Right atrium auricular region (tissue), 2 donors: Measurements from ENCODE around the gene DNAJC6. TPM values are rescaled to one million over a fixed set of nuclear protein-coding genes. Genes with fewer than 3 reads are reported as not detected.
"Not testable (repeated sequence)": the region's sequence is repeated elsewhere in the genome, so short reads cannot be mapped to it uniquely, and the experiment has no call there.

ENCODE experiments used
- DNase-seq: peaks from one replicate; pipeline ENCODE4 v3.0.0-alpha.2; 2019; ENCODE audit warnings: low spot score
- H3K27ac ChIP-seq, 2 donors: fragments of 200-600 bp; sonication (generic); 1 replicate in 1 of 2; 2 replicates in 1 of 2; pipeline ENCODE4 v1.5.1; 2016 to 2019
- H3K27me3 ChIP-seq, 2 donors: fragments of 200-600 bp; sonication (generic); one replicate each; pipeline versions ENCODE4 v1.5.1 to v1.6.0; 2017 to 2019
- H3K36me3 ChIP-seq: fragments of 200-600 bp; sonication (generic); one replicate; pipeline ENCODE4 v1.5.1; 2016
- H3K4me1 ChIP-seq, 2 donors: fragments of 200-600 bp; sonication (generic); one replicate each; pipeline versions ENCODE4 v1.5.1 to v1.6.0; 2017 to 2019
- H3K4me3 ChIP-seq, 2 donors: fragments of 200-600 bp; sonication (generic); 1 replicate in 1 of 2; 2 replicates in 1 of 2; pipeline ENCODE4 v1.5.1; 2017 to 2019; ENCODE audit warnings: mild to moderate bottlenecking in 1 of 2, moderate library complexity in 1 of 2
- H3K9me3 ChIP-seq, 2 donors: fragments of 200-600 bp; sonication (generic); one replicate each; pipeline ENCODE4 v1.5.1; 2019
- total RNA-seq, 2 donors: library from RNA; depleted of rRNA; stranded (reverse); fragments of >200 nt; gene quantifications; one replicate each; pipeline ENCODE4 v1.1.0, GENCODE V29; 2016
- TF ChIP-seq, protein P1 (sequence below), 2 donors: fragments of 200-600 bp; sonication (generic); IDR thresholded peaks; one replicate each; pipeline ENCODE4 v1.5.1; 2019; ENCODE audit warnings: antibody characterized with exemption in 2 of 2

Gene DNAJC6
- total RNA-seq, 2 donors from 2014 or later, result 17.3 to 24.6 TPM

DNA sequence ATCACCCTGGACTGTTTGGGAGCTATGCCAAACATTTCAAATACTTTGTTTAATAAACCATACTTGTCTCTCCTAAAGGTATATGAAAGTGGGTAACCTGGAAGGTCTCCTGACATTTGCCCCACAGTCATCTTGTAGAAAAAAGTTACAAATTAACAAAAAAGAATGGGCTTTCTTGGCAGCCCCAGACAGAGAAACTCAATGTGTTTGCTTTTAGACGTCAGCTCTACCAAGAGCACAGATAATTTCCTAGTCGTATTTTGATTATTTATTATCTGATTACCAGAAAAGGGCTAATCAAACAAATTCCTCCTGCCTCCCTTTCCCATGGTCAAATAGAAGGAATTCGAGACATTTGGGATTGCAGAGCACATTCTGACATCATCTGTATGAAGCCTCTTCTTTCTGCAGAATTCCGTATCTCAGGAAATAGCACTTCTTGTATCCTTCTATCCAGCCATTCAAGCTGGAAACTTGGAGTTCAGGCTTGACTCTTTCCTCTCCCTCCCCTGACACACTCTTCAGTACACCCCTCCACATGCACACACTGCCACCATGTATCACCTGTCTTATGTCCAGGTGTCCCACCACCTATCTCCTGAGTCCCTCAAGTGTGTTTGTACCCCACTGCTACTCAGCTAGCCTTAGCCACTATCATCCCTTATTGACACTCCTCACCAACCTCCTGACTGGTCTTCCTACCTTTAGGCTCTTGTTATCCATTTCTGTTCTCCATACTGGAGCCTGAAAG is 68.3 kb downstream of the DNAJC6 start:
- Histone ChIP-seq H3K27me3 (no peaks in the 10 kb centered on the region), H3K36me3 (no peaks in the 10 kb centered on the region), H3K27ac (no peak overlapping the region), H3K9me3 (no peaks in the 10 kb centered on the region), H3K4me3 (no peak overlapping the region), H3K4me1 (no peaks in the 10 kb centered on the region)
- TF ChIP-seq, protein P1, sequence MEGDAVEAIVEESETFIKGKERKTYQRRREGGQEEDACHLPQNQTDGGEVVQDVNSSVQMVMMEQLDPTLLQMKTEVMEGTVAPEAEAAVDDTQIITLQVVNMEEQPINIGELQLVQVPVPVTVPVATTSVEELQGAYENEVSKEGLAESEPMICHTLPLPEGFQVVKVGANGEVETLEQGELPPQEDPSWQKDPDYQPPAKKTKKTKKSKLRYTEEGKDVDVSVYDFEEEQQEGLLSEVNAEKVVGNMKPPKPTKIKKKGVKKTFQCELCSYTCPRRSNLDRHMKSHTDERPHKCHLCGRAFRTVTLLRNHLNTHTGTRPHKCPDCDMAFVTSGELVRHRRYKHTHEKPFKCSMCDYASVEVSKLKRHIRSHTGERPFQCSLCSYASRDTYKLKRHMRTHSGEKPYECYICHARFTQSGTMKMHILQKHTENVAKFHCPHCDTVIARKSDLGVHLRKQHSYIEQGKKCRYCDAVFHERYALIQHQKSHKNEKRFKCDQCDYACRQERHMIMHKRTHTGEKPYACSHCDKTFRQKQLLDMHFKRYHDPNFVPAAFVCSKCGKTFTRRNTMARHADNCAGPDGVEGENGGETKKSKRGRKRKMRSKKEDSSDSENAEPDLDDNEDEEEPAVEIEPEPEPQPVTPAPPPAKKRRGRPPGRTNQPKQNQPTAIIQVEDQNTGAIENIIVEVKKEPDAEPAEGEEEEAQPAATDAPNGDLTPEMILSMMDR (IDR thresholded peaks at IDR 0.05), result no peak
- no peak for DNase-seq

DNA sequence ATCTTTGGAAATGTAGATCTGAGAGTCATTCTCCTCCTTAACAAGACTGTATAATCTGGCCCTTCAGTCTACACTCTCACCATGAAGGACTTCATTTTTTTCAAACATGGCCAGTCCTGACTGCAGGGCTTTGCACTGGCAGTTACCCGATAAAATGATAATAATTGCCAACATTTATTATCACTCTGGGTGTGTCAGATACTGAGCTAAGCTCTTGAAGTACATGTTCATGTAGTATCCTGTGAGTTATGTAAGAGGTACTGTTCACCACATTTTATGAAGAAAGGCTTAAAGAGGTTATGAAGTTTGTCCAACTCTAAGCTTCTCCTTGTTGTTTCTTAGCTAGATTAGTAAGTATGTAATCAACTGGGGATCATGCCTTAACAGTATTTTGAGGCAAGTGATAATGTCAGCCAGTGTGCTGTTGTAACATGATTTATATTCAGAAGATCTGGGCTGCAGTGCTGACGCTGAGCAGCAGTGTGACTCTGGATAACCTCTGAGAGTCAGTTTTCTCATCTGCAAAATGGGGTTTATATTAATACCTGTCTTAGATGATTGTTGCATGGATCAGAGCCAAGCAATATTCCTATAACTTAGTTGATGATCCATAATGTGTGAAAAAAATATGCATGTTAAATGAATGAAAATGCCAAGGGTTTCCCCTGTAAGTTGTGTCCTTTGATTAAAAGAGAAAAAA is 69.1 kb downstream of the DNAJC6 start:
- no peak overlapping the region for H3K27ac ChIP-seq
- no peaks in the 10 kb centered on the region for H3K9me3 ChIP-seq
- H3K36me3 ChIP-seq, result no peaks in the 10 kb centered on the region
- no peak overlapping the region for H3K4me3 ChIP-seq
- TF ChIP-seq, protein P1 (IDR thresholded peaks at IDR 0.05), result no peak
- no peaks in the 10 kb centered on the region for H3K4me1 ChIP-seq
- DNase-seq, result no peak
- no peaks in the 10 kb centered on the region for H3K27me3 ChIP-seq

DNA sequence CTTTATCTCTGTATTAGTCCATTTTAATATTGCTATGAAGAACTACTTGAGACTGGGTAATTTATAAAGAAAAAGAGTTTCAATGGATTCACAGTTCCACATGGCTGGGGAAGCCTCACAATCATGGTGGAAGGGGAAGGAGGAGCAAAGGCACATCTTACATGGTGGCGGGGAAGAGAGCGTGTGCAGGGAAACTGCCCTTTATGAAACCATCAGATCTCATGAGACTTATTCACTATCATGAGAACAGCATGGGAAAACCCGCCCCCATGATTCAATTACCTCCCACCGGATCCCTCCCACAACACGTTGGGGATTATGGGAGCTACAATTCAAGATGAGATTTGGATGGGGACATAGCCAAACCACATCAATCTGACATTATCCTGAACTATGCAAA is 75.1 kb downstream of the DNAJC6 start:
- not testable (repeated sequence) for H3K27ac ChIP-seq, H3K4me3 ChIP-seq, H3K4me1 ChIP-seq, H3K27me3 ChIP-seq, H3K36me3 ChIP-seq, H3K9me3 ChIP-seq, DNase-seq

DNA sequence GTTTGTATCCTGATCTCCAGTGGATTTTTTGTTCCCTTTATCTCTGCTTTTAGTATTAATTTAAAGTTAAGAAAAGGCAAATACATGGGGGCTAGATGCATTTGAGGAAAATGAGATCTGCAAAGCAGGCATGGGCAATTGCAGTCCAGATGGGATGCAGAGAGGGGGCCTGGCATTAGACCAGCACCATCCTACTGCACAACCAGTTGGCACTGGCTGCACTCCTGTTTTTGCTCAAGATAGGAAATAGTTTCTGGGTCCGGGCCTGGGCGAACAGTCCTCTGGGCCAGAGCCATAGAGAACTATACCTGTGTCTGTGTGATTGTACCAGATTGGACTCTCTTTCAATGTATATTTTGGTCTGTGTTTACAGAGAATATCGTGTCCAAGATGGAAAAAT is 77.1 kb downstream of the DNAJC6 start:
- no peak for DNase-seq
- H3K36me3 ChIP-seq, result peaks cover 16% of the 10 kb centered on the region

DNA sequence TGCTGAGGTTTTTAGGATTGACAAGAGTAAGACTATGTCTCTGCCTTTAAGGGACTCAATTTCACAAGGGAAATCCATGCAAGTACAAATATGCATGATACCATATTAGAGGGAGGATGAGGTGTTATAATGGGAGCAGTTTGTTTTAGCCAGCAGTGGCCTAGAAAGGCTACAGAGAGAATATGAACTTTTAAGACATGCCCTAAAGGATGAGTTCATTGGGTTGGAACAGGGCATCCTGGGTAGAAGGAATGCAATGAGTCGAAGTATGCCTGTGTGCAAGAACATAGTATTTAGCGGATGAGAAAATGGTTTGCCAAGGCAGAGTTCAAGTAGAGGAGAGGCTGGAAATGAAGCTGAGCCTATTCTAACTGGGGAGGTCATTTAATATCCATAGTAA is 78.5 kb downstream of the DNAJC6 start:
- Histone ChIP-seq H3K36me3 (peaks cover 21% of the 10 kb centered on the region), H3K27ac (no peak overlapping the region), H3K4me3 (no peak overlapping the region), H3K27me3 (no peaks in the 10 kb centered on the region), H3K4me1 (no peaks in the 10 kb centered on the region), H3K9me3 (no peaks in the 10 kb centered on the region)
- no peak for DNase-seq
- TF ChIP-seq, protein P1 (IDR thresholded peaks at IDR 0.05), result no peak

More for the DNA sequence above, 77.1 kb downstream of the DNAJC6 start:
- Histone ChIP-seq H3K27me3 (no peaks in the 10 kb centered on the region), H3K27ac (no peak overlapping the region), H3K4me3 (no peak overlapping the region), H3K9me3 (no peaks in the 10 kb centered on the region), H3K4me1 (no peaks in the 10 kb centered on the region)
- TF ChIP-seq, protein P1 (IDR thresholded peaks at IDR 0.05), result no peak

DNA sequence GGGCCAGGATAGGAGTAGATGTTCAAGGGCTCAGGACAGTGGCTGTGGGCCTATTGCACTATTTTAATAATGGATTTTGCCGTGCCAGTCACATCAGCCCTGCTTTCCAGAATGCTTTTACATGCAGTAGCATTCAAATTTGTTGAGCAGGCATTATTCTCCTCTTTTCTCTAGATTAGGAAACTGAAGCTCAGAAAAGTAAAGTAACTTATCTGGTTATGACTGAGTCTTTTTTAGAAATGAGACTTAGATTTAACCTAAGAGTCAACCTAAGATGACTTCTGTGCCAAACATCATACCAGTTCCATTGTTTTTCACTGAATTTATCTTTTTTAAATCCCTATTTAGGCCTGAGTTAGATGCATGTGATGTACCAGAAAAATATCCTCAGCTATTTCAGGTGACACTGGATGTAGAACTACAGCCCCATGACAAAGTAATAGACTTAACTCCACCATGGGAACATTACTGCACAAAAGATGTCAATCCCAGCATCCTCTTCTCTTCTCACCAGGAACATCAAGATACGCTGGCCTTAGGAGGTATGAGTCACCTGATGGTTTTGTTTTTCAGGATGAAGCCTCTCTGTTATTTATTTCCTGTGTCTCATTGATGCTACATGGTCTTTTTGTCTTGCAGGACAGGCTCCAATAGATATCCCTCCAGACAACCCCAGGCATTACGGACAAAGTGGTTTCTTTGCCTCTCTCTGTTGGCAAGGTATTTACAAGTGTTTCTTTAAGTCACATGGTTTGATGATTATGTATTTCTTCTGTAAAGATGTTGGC is 79.8 kb downstream of the DNAJC6 start:
- H3K27ac ChIP-seq, result no peak overlapping the region
- H3K27me3 ChIP-seq, result no peaks in the 10 kb centered on the region
- TF ChIP-seq, protein P1 (IDR thresholded peaks at IDR 0.05), result no peak
- H3K36me3 ChIP-seq, result peaks cover 24% of the 10 kb centered on the region
- no peak overlapping the region for H3K4me3 ChIP-seq
- no peak for DNase-seq
- H3K4me1 ChIP-seq, result no peaks in the 10 kb centered on the region
- H3K9me3 ChIP-seq, result no peaks in the 10 kb centered on the region
